Calu3 (cell line): ENCODE data around the gene MRGPRE. TPM values are rescaled to one million over a fixed set of nuclear protein-coding genes. Genes with fewer than 3 reads are reported as not detected.

Experiments used
- BruUV-seq: library from RNA; stranded (reverse); fragments of 400-500 nt; replicated peaks from 2 replicates; lab custom pipeline; 2021; lab: Mats Ljungman, UMichigan
- CTCF ChIA-PET: fragments of 300-600 bp; sonication (Branson Sonifier 250); formaldehyde crosslinking; loops from one replicate; lab custom pipeline; 2022; ENCODE audit warnings: antibody characterized with exemption; lab: Charles Lee
- DNase-seq: peaks from one replicate; pipeline ENCODE4 v3.0.0; 2022
- H3K27ac Mint-ChIP-seq: one replicate; pipeline ENCODE4 v1.8.0; 2022; ENCODE audit warnings: mixed read lengths; ENCODE audit not compliant: unreplicated experiment
- H3K27me3 Mint-ChIP-seq: one replicate; pipeline ENCODE4 v1.8.0; 2022; ENCODE audit warnings: mixed read lengths; ENCODE audit not compliant: unreplicated experiment
- H3K36me3 Mint-ChIP-seq: one replicate; pipeline ENCODE4 v1.8.0; 2022; ENCODE audit warnings: mild to moderate bottlenecking, moderate library complexity, mixed read lengths; ENCODE audit not compliant: insufficient read depth, unreplicated experiment
- H3K4me1 Mint-ChIP-seq: one replicate; pipeline ENCODE4 v1.8.0; 2022; ENCODE audit warnings: mild to moderate bottlenecking, low read depth, mixed read lengths; ENCODE audit not compliant: unreplicated experiment
- H3K4me3 Mint-ChIP-seq: one replicate; pipeline ENCODE4 v1.8.0; 2022; ENCODE audit warnings: mild to moderate bottlenecking, low read depth, moderate library complexity, mixed read lengths; ENCODE audit not compliant: unreplicated experiment
- H3K9me3 Mint-ChIP-seq: one replicate; pipeline ENCODE4 v1.8.0; 2022; ENCODE audit warnings: low read depth, mixed read lengths; ENCODE audit not compliant: unreplicated experiment
- intact Hi-C: fragments of 100-400 bp; cut with micrococcal nuclease; formaldehyde crosslinking; loops from one replicate; pipeline ENCODE4 v1.10.0; 2022; ENCODE audit not compliant: unreplicated experiment
- total RNA-seq: library from RNA; stranded (reverse); gene quantifications from 2 replicates; pipeline ENCODE4 v1.2.3, GENCODE V29; 2022
- TF ChIP-seq, protein P1 (sequence below): fragments of 200-600 bp; IDR thresholded peaks from one replicate; pipeline ENCODE4 v1.8.0; 2022; ENCODE audit warnings: antibody characterized with exemption; ENCODE audit not compliant: unreplicated experiment

Gene MRGPRE
- total RNA-seq, 1 experiment from 2014 or later = not detected

DNA sequence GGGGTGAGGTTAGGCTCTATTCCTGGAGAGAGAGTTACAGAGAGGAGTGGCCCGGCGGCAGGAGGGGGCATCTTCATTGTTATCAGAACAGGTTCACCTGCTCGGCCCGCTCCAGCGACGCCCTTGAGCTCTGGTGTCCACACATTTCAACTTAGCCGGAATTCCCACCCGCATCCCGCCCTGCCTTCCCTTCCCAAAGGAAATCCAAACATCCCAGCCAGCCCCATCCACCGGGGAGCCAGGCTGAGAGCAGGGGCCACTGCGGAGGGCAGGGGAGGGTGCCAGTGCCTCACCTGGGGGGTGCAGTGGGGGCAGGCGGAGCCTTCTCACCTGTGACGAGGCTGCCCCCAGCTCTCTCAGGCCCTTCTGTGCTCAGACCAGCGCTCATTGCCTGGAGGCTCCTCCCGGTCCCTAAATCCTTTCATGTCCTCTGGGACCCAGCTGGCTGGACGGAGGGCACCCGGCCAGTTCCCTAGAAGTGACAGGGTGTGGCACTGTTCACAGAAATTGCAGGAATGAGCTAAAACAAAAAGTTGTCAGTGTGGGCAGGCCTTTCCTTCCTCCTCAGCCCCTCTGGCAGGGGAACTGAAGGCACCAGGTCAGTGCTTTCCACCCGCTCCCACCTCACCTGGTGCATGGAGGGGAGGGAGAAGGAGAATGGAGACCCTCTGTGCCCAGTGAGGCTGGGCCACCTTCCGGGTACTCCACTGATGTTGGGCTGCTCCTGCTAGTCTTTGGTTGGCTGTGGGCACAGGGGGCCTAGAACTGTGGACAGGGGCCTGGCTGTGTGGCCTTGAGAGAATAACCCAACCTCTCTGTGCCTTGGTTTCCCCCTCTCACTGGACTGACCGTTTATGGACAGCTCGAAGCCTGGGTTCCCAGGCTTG, 11.5 kb downstream of the MRGPRE start:
- Mint-ChIP-seq H3K4me3 (no peak overlapping the region), H3K27me3 (peaks cover 99% of the 10 kb centered on the region), H3K9me3 (no peaks in the 10 kb centered on the region), H3K27ac (no peak overlapping the region), H3K36me3 (no peaks in the 10 kb centered on the region), H3K4me1 (peaks cover 8% of the 10 kb centered on the region)
- intact Hi-C loops = no loop called here
- TF ChIP-seq, protein P1, sequence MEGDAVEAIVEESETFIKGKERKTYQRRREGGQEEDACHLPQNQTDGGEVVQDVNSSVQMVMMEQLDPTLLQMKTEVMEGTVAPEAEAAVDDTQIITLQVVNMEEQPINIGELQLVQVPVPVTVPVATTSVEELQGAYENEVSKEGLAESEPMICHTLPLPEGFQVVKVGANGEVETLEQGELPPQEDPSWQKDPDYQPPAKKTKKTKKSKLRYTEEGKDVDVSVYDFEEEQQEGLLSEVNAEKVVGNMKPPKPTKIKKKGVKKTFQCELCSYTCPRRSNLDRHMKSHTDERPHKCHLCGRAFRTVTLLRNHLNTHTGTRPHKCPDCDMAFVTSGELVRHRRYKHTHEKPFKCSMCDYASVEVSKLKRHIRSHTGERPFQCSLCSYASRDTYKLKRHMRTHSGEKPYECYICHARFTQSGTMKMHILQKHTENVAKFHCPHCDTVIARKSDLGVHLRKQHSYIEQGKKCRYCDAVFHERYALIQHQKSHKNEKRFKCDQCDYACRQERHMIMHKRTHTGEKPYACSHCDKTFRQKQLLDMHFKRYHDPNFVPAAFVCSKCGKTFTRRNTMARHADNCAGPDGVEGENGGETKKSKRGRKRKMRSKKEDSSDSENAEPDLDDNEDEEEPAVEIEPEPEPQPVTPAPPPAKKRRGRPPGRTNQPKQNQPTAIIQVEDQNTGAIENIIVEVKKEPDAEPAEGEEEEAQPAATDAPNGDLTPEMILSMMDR = no peak
- BruUV-seq = no TSS peak
- DNase-seq = no peak
- CTCF ChIA-PET = interaction anchor here (0.5 to 1.0 kb wide), 3 partner anchors 11 to 932 kb away, joined by 3 to 8 read pairs (median 3); no protein-coding TSS in a partner anchor

DNA sequence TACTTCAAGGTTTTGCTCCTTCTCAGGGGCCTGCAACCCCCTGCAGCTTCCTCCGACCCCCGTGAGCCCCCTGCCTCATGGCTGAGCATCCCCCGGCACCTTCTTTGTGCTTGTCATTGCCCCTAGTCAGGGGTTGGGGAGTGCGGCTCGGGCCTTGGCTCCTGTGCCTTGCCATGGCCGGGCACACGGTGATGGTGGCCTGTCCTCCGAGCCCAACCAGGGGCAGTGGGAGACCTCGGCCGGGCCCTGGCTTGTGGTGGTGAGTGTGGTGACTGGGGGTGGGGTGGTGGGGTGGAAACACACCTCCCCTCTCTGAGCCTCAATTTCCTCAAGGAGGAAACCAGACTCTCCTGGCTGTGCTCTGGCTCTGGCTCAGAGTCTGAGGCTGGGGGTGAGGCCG, 12.1 kb downstream of the MRGPRE start:
- no peaks in the 10 kb centered on the region for H3K9me3 Mint-ChIP-seq
- intact Hi-C loops = no loop called here
- peaks cover 2% of the 10 kb centered on the region for H3K36me3 Mint-ChIP-seq
- no peak overlapping the region for H3K27ac Mint-ChIP-seq
- peaks cover 100% of the 10 kb centered on the region for H3K27me3 Mint-ChIP-seq
- no peak for DNase-seq
- peaks cover 8% of the 10 kb centered on the region for H3K4me1 Mint-ChIP-seq
- no TSS peak for BruUV-seq
- CTCF ChIA-PET = interaction anchor here (0.5 to 0.8 kb wide), 2 partner anchors 596 to 931 kb away, joined by 3 read pairs; no protein-coding TSS in a partner anchor
- no peak overlapping the region for H3K4me3 Mint-ChIP-seq
- TF ChIP-seq, protein P1 = no peak

DNA sequence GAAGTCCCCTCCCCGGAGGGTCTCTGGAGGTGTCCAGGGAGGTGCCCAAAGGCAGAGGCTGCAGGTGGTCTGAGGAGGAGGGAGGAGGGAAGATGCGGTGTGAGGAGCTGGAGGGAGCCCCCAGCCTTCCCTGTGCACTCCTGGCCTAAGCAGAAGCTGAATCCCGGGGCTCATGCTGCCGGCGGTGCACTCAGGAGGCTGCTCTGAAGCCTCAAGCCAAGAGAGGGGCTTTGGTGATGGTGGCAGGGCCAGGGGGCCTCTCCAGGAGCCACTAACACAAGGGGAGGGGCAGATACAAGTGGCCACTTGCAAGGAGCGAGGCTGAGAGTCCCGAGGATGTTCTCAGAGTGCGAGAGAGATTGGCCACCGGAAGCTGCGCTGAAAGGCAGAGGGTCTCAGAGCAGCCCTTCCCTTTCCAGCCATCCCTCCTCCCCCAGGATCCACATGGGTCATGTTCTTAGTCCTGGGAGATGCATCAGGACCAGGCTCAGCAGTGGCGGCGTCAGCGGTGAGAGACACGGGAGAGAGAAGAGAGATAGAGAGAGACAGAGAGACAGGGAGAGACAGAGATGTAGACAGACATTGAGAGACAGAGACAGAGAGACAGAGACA, 12.8 kb downstream of the MRGPRE start:
- no peaks in the 10 kb centered on the region for H3K9me3 Mint-ChIP-seq
- H3K4me1 Mint-ChIP-seq = peaks cover 8% of the 10 kb centered on the region
- H3K4me3 Mint-ChIP-seq = no peak overlapping the region
- H3K27me3 Mint-ChIP-seq = peaks cover 100% of the 10 kb centered on the region
- peaks cover 7% of the 10 kb centered on the region for H3K36me3 Mint-ChIP-seq
- intact Hi-C loops = loop anchor here (5.0 kb wide), 1 partner anchor 182 kb away; no protein-coding TSS in a partner anchor
- TF ChIP-seq, protein P1 = no peak
- H3K27ac Mint-ChIP-seq = no peak overlapping the region
- CTCF ChIA-PET = interaction anchor here (0.8 kb wide), 1 partner anchor 596 kb away, joined by 3 read pairs; no protein-coding TSS in a partner anchor
- no peak for DNase-seq
- BruUV-seq = no TSS peak

DNA sequence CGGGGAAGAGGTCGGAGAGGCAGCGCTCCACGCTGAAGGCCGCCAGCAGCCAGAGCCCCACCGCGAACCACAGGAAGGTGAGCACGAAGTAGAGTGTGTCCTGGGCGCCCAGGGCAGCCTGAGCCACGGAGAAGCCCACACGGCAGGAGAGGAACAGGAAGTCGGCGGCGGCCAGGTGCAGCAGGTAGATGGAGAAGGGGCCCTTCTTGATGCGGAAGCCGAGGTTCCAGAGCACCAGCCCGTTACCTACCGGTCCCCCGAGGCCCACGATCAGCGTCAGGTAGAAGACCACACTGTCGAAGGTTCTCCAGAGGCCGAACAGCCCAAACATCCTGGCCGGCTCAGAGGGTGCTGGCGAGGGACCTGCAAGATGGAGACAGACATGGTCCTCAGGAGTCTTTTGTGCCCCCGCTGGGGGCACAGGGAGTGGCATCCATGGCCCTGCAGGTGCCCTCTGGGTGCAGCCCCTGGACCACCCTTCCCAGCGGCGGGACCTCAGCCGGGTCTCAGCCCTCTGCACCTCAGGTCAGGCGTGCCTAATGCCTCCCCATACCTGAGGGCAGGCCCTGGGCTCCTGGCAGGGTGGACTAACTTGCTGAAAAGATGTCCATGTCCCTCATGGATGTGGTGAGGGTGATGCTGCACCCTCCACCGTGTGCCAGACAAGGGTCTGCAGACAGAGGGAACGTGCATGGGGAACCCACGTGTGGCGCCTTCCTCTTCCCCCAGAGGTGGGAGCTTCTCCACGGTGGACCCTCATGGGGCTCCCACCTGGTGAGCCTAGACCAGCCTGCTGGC, 13.5 kb downstream of the MRGPRE start, which contains the start of gene MRGPRG:
Gene MRGPRG, minus strand, starts transcription at position 331 of the 798 bp plus-strand sequence. Its CDS starts 0 bp downstream, at position 331.
- CTCF ChIA-PET = no interaction called here
- H3K27ac Mint-ChIP-seq = no peak within 1 kb of the TSS
- H3K4me1 Mint-ChIP-seq = peaks cover 8% of the 10 kb centered on the region
- no TSS peak for BruUV-seq
- peaks cover 7% of the 10 kb centered on the region for H3K36me3 Mint-ChIP-seq
- H3K9me3 Mint-ChIP-seq = no peaks in the 10 kb centered on the region
- intact Hi-C loops = loop anchor here (5.0 kb wide), 1 partner anchor 181 kb away; no protein-coding TSS in a partner anchor
- H3K27me3 Mint-ChIP-seq = peaks cover 100% of the 10 kb centered on the region
- DNase-seq = no peak
- H3K4me3 Mint-ChIP-seq = no peak within 1 kb of the TSS
- TF ChIP-seq, protein P1 = no peak
